GM12878 (cell line): ENCODE measurements around the gene PCSK5. TPM values are rescaled to one million over a fixed set of nuclear protein-coding genes. Genes with fewer than 3 reads are reported as not detected.

ENCODE experiments used
- ATAC-seq: fragments of 200-7000 bp; cut with Tn5 transposase; 3 replicates; pipeline ENCODE4 v1.9.1; 2020; ENCODE audit warnings: mild to moderate bottlenecking, moderate library complexity
- BruUV-seq: library from RNA; stranded (reverse); fragments of 400-500 nt; replicated peaks from 2 replicates; lab custom pipeline; 2021; lab: Mats Ljungman, UMichigan
- CTCF ChIA-PET: fragments of 300-600 bp; sonication (Branson Sonifier 250); formaldehyde crosslinking; extraction: SDS; loops from one replicate; lab custom pipeline; 2021; ENCODE audit warnings: inconsistent platforms; lab: Yijun Ruan, JAX
- POLR2A ChIA-PET: fragments of 350-600 bp; formaldehyde crosslinking; extraction: SDS; loops from one replicate; lab custom pipeline; 2021; ENCODE audit warnings: inconsistent platforms; lab: Charles Lee
- RAD21 ChIA-PET: fragments of 300-600 bp; sonication (Branson Sonifier 250); formaldehyde crosslinking; loops from one replicate; lab custom pipeline; 2023; ENCODE audit warnings: antibody characterized with exemption; ENCODE audit not compliant: unreplicated experiment; lab: Charles Lee
- SMC1A ChIA-PET: fragments of 300-600 bp; sonication (Branson Sonifier 250); formaldehyde crosslinking; loops from one replicate; lab custom pipeline; 2023; ENCODE audit not compliant: unreplicated experiment, uncharacterized antibody; lab: Charles Lee
- DNase-seq: peaks from one replicate; pipeline ENCODE4 v3.0.0-alpha.2; 2011; ENCODE audit warnings: low read depth, low spot score
- FAIRE-seq: peaks from 3 replicates; lab custom pipeline; 2011; peaks lifted over from hg19 to GRCh38; lab: Jason Lieb, UNC
- H2AFZ ChIP-seq: 2 replicates; pipeline ENCODE4 v1.6.0; 2011; ENCODE audit warnings: low read depth, low read length, control low read depth; ENCODE audit not compliant: control insufficient read depth
- H3K27ac ChIP-seq: 2 replicates; pipeline ENCODE4 v1.5.1; 2011; ENCODE audit warnings: control low read depth; ENCODE audit not compliant: control insufficient read depth, insufficient read depth
- H3K27me3 ChIP-seq, 2 experiments: replicated peaks in 1 of 2; 2 replicates each; pipeline versions ENCODE4 v1.6.0 to v1.6.1; 2011; ENCODE audit warnings: low read length in 1 of 2; ENCODE audit not compliant: control insufficient read depth in 2 of 2, insufficient read depth in 2 of 2
- H3K36me3 ChIP-seq, 2 experiments: 2 replicates each; pipeline ENCODE4 v1.5.1; 2011; ENCODE audit warnings: low read length in 1 of 2; ENCODE audit not compliant: control insufficient read depth in 2 of 2, insufficient read depth in 2 of 2
- H3K4me1 ChIP-seq: 2 replicates; pipeline ENCODE4 v1.6.1; 2011; ENCODE audit warnings: mild to moderate bottlenecking, low read length, moderate library complexity, mixed read lengths; ENCODE audit not compliant: control insufficient read depth, insufficient read depth
- H3K4me2 ChIP-seq: 2 replicates; pipeline ENCODE4 v1.6.0; 2011; ENCODE audit warnings: control low read depth; ENCODE audit not compliant: control insufficient read depth, insufficient read depth
- H3K4me3 ChIP-seq: fragments of 200-600 bp; sonication (generic); 2 replicates; pipeline ENCODE4 v1.5.1; 2016
- H3K79me2 ChIP-seq: 2 replicates; pipeline ENCODE4 v1.6.0; 2011; ENCODE audit warnings: low read length; ENCODE audit not compliant: control insufficient read depth, insufficient read depth
- H3K9ac ChIP-seq: 2 replicates; pipeline ENCODE4 v1.8.0; 2011; ENCODE audit warnings: low read length, control low read depth, mixed read lengths; ENCODE audit not compliant: control insufficient read depth, insufficient read depth
- H3K9me3 ChIP-seq: replicated peaks from 3 replicates; pipeline ENCODE4 v1.5.1; 2011; ENCODE audit warnings: mild to moderate bottlenecking, low read length; ENCODE audit not compliant: control insufficient read depth, insufficient read depth
- H4K20me1 ChIP-seq: 2 replicates; pipeline ENCODE4 v1.6.0; 2011; ENCODE audit not compliant: control insufficient read depth, insufficient read depth
- CTCF ChIP-seq, 3 experiments: IDR thresholded peaks in 2 of 3; conservative IDR thresholded peaks in 1 of 3; 2 replicates each; pipeline ENCODE4 v1.5.1; 2011; ENCODE audit warnings: low read depth in 3 of 3, low read length in 3 of 3, mild to moderate bottlenecking in 3 of 3, control low read depth in 2 of 3, moderate library complexity in 2 of 3, inconsistent platforms in 1 of 3, mixed read lengths in 1 of 3; ENCODE audit not compliant: control insufficient read depth in 2 of 3, insufficient read depth in 1 of 3; ENCODE audit errors: extremely low read depth in 1 of 3
- EED ChIP-seq: sonication (generic); IDR thresholded peaks from 2 replicates; pipeline ENCODE4 v1.6.1; 2016; ENCODE audit warnings: antibody characterized with exemption, low read depth
- EZH2 ChIP-seq: IDR thresholded peaks from 2 replicates; pipeline ENCODE4 v1.6.1; 2012; ENCODE audit warnings: low read depth, mild to moderate bottlenecking, control low read depth, inconsistent platforms, low read length, borderline replicate concordance; ENCODE audit not compliant: control insufficient read depth
- JUNB ChIP-seq: IDR thresholded peaks from 2 replicates; pipeline ENCODE4 v1.6.1; 2016; ENCODE audit warnings: antibody characterized with exemption, mild to moderate bottlenecking
- KLF5 ChIP-seq: fragments of 450-650 bp; IDR thresholded peaks from 2 replicates; pipeline ENCODE4 v1.6.1; 2014; ENCODE audit warnings: mild to moderate bottlenecking; ENCODE audit not compliant: partially characterized antibody
- MYC ChIP-seq: IDR thresholded peaks from 2 replicates; pipeline ENCODE4 v1.6.1; 2011; ENCODE audit warnings: mild to moderate bottlenecking, low read length, moderate library complexity, inconsistent platforms; ENCODE audit not compliant: insufficient read depth, insufficient replicate concordance, insufficient read length, severe bottlenecking
- PBX3 ChIP-seq: IDR thresholded peaks from 2 replicates; pipeline ENCODE4 v1.6.1; 2011; ENCODE audit warnings: mild to moderate bottlenecking, low read depth, low read length, moderate library complexity; ENCODE audit not compliant: insufficient replicate concordance
- RAD21 ChIP-seq: IDR thresholded peaks from 2 replicates; pipeline ENCODE4 v1.6.1; 2011; ENCODE audit warnings: mild to moderate bottlenecking, low read depth, low read length, moderate library complexity; ENCODE audit not compliant: insufficient read depth
- RBBP5 ChIP-seq: fragments of 200-600 bp; sonication (generic); conservative IDR thresholded peaks from 2 replicates; pipeline ENCODE4 v1.6.1; 2016
- TAF1 ChIP-seq: IDR thresholded peaks from 2 replicates; pipeline ENCODE4 v1.6.1; 2011; ENCODE audit warnings: mild to moderate bottlenecking, low read depth, low read length, borderline replicate concordance
- WRNIP1 ChIP-seq: IDR thresholded peaks from 2 replicates; pipeline ENCODE4 v1.6.1; 2011; ENCODE audit warnings: low read depth, low read length, improper control_type of control experiment, borderline replicate concordance
- YY1 ChIP-seq: IDR thresholded peaks from 2 replicates; pipeline ENCODE4 v1.6.1; 2011; ENCODE audit warnings: low read depth, mild to moderate bottlenecking, low read length
- ZBTB4 ChIP-seq: fragments of 450-650 bp; formaldehyde crosslinking; IDR thresholded peaks from 2 replicates; pipeline ENCODE4 v1.4.0; 2022; ENCODE audit warnings: mild to moderate bottlenecking, moderate library complexity
- ZNF384 ChIP-seq: IDR thresholded peaks from 2 replicates; pipeline ENCODE4 v1.6.1; 2012; ENCODE audit warnings: low read depth, mild to moderate bottlenecking, low read length, improper control_type of control experiment, borderline replicate concordance
- WGBS: methylation state at CpG from one replicate; pipeline ENCODE4 v1.1.6; 2016; ENCODE audit warnings: low lambda C conversion rate; ENCODE audit not compliant: insufficient replicate concordance, insufficient coverage; ENCODE audit errors: missing lambda C conversion rate; 5-methylcytosine and 5-hydroxymethylcytosine counted together
- in situ Hi-C: fragments of 300-500 bp; cut with MboI; formaldehyde crosslinking; loops from 9 replicates; pipeline ENCODE4 v1.14.3; 2018; ENCODE audit warnings: mixed read lengths
- intact Hi-C: fragments of 100-400 bp; cut with micrococcal nuclease; formaldehyde crosslinking; loops from one replicate; pipeline ENCODE4 v1.14.2; 2022; ENCODE audit not compliant: unreplicated experiment
- polyA plus RNA-seq, 11 experiments: library from polyadenylated mRNA; depleted of rRNA in 4 of 11; unstranded in 6 of 11; stranded (reverse) in 5 of 11; fragments of >200 nt; fragmentation: Nextera tagmentation in 4 of 11; fragmentation: Illumina TruSeq in 1 of 11; extraction: Ambion mirVana in 4 of 11; extraction: Trizol in 1 of 11; gene quantifications; 1 replicate in 1 of 11; 2 replicates in 10 of 11; pipeline versions ENCODE4 v1.2.1 to v1.2.3, GENCODE V29; 2011 to 2016; ENCODE audit warnings: inconsistent platforms in 2 of 11, missing spikeins in 2 of 11, low read depth in 1 of 11
- total RNA-seq, 4 experiments: library from RNA; depleted of rRNA in 3 of 4; stranded (reverse); fragments of >200 nt in 3 of 4; fragmentation: Illumina TruSeq in 1 of 4; extraction: Trizol in 1 of 4; gene quantifications; 2 replicates each; pipeline versions ENCODE4 v1.2.1 to v1.2.3, GENCODE V29; 2013 to 2021
- TF ChIP-seq, protein P1 (sequence below): fragments of 450-650 bp; IDR thresholded peaks from 2 replicates; pipeline ENCODE4 v1.6.1; 2018; ENCODE audit warnings: mild to moderate bottlenecking, low read depth, moderate library complexity; ENCODE audit not compliant: partially characterized antibody

PCSK5 gene
- total and polyA plus RNA-seq, 10 of the 15 experiments (the other 5 are each of a cell fraction or from before 2014, with no cell fraction given), result 0.01 to 0.13 (median 0.04) TPM; not detected in 3

DNA sequence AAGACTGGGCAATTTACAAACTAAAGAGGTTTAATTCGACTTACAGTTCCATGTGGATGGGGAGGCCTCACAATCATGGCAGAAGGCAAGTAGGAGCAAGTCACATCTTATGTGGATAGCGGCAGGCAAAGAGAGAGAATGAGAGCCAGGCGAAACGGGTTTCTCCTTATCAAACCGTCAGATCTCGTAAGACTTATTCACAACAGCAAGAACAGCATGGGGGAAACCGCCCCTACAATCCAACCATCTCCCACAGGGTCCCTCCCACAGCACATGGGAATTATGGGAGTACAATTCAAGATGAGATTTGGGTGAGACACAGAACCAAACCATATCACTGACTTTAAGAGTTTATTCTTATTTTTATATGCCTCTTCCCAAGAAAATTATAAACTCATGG lies 443.5 kb downstream of the PCSK5 start:
- H3K4me2 ChIP-seq, result no peak overlapping the region
- in situ Hi-C loops (no loop called here), intact Hi-C loops (no loop called here)
- 32% methylated on average over 7 of the region's 7 CpGs for WGBS
- CTCF ChIA-PET, result no interaction called here
- peaks cover 0 to 3% of the 10 kb centered on the region in 2 experiments; a peak in 1 of 4 replicates for H3K27me3 ChIP-seq
- ATAC-seq (no peak), FAIRE-seq (no peak), DNase-seq (no peak)
- no peaks in the 10 kb centered on the region for H3K4me1 ChIP-seq
- H2AFZ ChIP-seq, result no peak overlapping the region
- RAD21 ChIA-PET, result no interaction called here
- POLR2A ChIA-PET, result no interaction called here
- no peaks in the 10 kb centered on the region for H3K36me3 ChIP-seq
- SMC1A ChIA-PET, result no interaction called here
- H3K9ac ChIP-seq, result no peak overlapping the region
- no peak overlapping the region for H3K4me3 ChIP-seq
- no peaks in the 10 kb centered on the region for H4K20me1 ChIP-seq
- no peak overlapping the region for H3K27ac ChIP-seq
- no TSS peak for BruUV-seq
- H3K9me3 ChIP-seq, result no peaks in the 10 kb centered on the region
- H3K79me2 ChIP-seq, result no peaks in the 10 kb centered on the region
- TF ChIP-seq ZBTB4 (CRISPR knock-in tag), result no peak
- TF ChIP-seq EED, result no peak
- TF ChIP-seq CTCF (IDR thresholded peaks at IDR 0.05 in 2 of 3, conservative IDR thresholded peaks at IDR 0.05 in 1 of 3; ENCODE audit: control insufficient read depth in 2 of 3, extremely low read depth in 1 of 3, insufficient read depth in 1 of 3, low read depth in 3 of 3, low read length in 3 of 3), result no peak
- TF ChIP-seq ZNF384, result no peak
- no peak for TF ChIP-seq EZH2
- TF ChIP-seq KLF5, result no peak
- TF ChIP-seq JUNB, result no peak
- TF ChIP-seq MYC, result no peak
- TF ChIP-seq RAD21, result no peak
- no peak for TF ChIP-seq PBX3
- no peak for TF ChIP-seq TAF1
- TF ChIP-seq RBBP5, result no peak
- TF ChIP-seq YY1, result no peak
- no peak for TF ChIP-seq WRNIP1
- TF ChIP-seq, protein P1, sequence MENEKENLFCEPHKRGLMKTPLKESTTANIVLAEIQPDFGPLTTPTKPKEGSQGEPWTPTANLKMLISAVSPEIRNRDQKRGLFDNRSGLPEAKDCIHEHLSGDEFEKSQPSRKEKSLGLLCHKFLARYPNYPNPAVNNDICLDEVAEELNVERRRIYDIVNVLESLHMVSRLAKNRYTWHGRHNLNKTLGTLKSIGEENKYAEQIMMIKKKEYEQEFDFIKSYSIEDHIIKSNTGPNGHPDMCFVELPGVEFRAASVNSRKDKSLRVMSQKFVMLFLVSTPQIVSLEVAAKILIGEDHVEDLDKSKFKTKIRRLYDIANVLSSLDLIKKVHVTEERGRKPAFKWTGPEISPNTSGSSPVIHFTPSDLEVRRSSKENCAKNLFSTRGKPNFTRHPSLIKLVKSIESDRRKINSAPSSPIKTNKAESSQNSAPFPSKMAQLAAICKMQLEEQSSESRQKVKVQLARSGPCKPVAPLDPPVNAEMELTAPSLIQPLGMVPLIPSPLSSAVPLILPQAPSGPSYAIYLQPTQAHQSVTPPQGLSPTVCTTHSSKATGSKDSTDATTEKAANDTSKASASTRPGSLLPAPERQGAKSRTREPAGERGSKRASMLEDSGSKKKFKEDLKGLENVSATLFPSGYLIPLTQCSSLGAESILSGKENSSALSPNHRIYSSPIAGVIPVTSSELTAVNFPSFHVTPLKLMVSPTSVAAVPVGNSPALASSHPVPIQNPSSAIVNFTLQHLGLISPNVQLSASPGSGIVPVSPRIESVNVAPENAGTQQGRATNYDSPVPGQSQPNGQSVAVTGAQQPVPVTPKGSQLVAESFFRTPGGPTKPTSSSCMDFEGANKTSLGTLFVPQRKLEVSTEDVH, result no peak
